HG03378 (cell line): ENCODE measurements around the gene GPR87.

Experiments
- ATAC-seq: cut with Tn5 transposase; IDR thresholded peaks from one replicate; pipeline ENCODE4 v1.9.1; 2021; ENCODE audit warnings: mild to moderate bottlenecking, moderate library complexity; ENCODE audit not compliant: unreplicated experiment

GPR87 gene, protein sequence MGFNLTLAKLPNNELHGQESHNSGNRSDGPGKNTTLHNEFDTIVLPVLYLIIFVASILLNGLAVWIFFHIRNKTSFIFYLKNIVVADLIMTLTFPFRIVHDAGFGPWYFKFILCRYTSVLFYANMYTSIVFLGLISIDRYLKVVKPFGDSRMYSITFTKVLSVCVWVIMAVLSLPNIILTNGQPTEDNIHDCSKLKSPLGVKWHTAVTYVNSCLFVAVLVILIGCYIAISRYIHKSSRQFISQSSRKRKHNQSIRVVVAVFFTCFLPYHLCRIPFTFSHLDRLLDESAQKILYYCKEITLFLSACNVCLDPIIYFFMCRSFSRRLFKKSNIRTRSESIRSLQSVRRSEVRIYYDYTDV

GRCh38 chr3:151316267-151316991, at the start of gene GPR87:
Gene GPR87 (minus strand): TSS chr3:151316820. CDS start chr3:151300100, 16,720 bp downstream.
- no peak for ATAC-seq

- no peak for ATAC-seq
Measured at GRCh38 chr3:151362751-151363174, 46.1 kb upstream of the GPR87 start.

DNA sequence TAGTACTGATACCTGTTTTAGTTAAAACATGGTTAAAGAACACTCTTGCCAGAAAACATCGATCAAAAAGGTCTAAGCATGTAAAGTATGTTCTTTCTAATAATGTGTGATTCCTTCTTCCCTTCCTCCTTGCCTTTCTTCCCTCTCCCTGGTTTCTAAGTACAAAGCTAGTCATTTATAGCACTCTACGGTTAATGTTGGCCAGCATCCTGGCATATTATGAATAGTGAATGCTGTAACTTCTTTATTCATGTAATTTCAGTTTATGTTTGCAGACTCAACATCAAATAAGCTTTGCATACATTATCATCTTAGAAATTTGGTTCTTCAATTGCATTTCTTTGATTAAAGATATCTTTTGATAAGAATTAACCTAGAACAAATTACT, 40.8 kb upstream of the GPR87 start:
- no peak for ATAC-seq

DNA sequence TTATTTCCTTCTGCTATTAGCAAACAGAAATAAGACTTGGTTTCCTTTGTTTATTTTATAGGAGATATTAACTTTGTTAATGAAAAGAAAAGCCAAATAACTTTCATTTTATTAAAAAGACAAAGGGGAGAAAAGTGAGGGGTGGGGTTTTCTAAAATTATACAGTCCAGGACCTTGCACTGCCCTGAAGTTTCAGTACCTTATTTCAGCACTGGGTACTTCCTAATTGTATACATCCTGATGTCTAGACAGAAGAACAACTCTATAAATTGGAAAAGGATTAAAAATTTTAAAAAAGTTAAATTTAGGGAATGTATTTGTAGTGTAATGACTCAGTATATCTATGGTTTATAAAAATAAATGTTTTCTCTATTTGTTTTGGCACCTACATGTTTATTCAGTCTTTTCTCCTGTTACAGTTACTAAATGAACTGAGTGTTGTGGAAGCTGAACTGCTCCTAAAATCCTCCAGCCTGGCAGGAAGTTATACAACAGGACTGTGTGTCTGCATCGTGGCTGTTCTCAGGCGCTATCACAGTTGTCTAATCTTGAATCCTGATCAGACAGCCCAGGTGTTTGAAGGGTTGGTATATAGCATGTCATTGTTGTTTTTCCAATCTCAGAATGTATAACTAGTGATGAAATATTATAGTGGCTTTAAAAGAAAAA, 40.3 kb upstream of the GPR87 start:
- no peak for ATAC-seq

GRCh38 chr3:151351648-151352047, 35.0 kb upstream of the GPR87 start:
- ATAC-seq = no peak

DNA sequence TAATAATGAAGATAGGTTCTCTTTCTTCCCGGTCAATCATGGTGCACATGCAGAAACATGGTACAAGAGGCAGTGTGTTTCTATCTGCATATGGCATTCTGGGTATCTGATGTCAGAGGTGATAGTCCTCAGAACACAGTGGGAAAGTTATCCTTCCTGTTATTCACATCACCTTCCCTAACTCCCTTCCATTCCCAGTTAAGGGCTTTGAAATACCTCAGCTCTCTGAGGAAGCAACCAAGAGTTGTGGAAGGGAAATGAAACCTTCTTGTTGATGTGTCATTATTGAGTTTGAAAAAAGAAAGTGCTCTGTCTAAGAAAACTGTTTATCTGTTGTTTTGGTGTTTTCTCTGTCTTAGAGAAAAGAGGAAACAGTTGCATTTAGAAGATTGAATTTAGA, 34.6 kb upstream of the GPR87 start:
- peak; percentile 80 for ATAC-seq

DNA sequence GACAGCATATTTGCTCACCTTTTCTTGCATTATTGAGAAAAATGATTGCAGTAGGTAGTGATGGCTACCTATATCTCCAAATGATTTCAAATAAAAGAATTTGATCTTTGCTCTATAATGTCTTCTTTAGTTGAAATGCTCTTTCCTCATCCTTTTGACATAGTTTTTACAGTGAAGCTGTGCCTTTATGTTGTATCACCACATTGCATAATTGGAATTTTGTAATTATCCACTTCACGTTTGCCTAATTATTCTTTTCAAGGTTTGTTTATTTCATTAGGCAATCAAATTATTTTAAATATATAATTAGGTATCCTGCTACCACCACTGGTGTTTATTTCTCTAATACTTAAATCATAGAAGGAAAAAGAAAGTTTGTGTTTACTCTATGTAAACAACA, 34.0 kb upstream of the GPR87 start:
- ATAC-seq = no peak

DNA sequence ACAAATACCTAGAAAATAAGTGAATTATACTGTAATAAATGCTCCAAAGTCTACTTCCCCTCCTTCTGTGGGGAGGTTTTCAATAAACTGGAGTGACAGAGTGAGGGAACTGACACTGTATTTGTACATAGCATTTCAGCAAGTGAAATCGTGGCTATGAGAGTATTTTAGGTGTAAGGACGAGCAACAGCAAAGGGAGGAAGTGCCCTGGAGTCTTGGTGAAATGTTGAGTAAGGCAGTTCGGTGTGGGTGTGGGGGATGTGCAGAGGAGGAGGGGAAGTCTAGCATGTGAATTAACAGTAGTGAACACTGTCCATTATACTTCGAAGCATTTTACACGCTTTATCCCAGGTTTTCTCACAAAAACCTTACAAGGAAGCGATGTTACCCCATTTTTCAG, 30.8 kb upstream of the GPR87 start:
- no peak for ATAC-seq

DNA sequence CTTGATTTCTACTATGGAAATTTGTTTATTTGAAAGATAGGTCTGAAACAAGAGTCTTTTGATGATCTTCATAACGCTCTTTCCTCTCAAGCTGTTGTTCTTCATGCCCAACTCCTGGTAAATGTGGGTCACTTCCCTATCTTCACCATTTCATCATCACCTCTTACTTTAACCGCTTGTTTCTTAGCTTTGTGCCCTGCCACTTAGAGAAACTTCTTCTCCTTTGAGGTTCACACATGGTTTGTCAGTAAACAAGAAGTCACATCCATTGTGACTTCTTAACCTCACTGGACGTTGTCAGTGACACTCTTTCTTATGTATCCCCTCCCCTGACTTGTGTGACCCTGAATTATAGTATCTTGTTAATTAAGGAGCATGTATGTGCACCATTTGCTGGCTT, 29.7 kb upstream of the GPR87 start:
- ATAC-seq = no peak

DNA sequence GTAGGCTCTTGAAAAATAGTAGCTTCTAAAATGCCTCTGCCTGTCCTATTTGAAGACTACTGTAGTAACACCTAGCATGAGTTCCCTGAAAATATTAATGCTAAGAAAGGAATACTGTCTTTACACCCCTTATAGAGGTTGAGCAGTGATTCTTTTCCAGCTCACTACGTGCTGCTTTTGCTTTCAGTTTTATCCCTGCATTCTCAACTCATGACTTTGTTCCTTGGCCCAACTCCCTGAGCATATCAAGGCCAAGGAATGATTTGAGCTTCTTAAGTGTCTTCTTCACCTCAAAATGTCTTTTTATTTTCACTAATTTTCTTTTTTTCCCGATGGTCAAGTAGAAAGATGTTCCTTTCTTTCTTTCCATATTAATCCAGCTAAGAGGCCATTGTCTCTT, 29.2 kb upstream of the GPR87 start:
- ATAC-seq = no peak

GRCh38 chr3:151331696-151332095, 15.1 kb upstream of the GPR87 start:
- ATAC-seq = no peak

GRCh38 chr3:151330899-151331298, 14.3 kb upstream of the GPR87 start:
- ATAC-seq = no peak

GRCh38 chr3:151330379-151330778, 13.8 kb upstream of the GPR87 start:
- ATAC-seq = no peak

DNA sequence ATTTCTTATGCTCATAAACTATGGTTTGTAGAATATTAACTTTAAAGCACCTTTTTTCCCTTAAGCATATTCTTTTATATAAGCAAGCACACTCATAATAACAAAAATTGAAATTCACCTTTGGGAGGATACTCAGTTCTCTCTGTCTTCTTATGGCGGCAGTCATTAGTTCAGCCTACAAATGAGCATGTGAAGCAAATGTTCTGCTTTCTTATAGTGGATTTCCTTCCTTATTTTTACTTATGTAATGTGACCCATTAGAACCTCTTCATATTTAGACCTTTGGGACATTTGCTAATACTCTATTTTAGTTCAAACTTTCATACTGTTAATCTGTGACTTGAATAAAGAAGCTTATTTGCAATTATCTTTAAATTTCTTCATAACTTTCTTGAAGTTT, 12.7 kb upstream of the GPR87 start, which contains the start of gene P2RY13:
Gene P2RY13 (minus strand): TSS at position 187 of the 400 bp plus-strand sequence. CDS start 21 bp downstream, at position 166.
- ATAC-seq = no peak

GRCh38 chr3:151328298-151328995, 11.8 kb upstream of the GPR87 start:
- ATAC-seq = no peak

DNA sequence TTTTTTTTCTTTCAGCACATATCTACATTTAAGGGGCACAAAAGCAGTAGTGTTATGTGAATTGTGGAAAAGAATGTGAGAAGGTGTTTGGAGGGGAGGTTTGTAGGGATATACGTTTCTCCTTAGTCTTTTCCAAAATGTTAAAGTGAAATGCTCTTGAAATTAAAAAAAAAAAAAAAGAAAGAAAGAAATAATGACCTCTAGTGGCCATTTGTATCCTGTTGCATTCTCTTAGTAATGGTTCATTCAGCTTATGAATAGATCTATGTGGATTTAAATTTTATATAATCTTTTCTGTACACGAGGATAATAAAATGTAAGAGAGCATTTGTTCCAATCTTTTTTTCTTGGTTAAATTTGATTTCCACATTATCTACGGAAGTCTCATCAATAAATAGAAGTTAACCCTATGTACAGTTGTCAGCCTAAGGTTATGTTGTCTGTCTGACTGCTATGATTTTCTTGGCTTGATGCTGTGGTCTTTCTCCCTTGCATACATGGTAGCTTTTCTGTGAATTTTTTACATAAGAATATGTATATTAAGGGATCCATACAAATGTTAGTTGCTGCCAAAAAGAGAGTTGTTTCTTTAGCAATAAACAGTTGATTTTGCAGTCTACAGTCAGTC, 11.1 kb upstream of the GPR87 start:
- no peak for ATAC-seq

DNA sequence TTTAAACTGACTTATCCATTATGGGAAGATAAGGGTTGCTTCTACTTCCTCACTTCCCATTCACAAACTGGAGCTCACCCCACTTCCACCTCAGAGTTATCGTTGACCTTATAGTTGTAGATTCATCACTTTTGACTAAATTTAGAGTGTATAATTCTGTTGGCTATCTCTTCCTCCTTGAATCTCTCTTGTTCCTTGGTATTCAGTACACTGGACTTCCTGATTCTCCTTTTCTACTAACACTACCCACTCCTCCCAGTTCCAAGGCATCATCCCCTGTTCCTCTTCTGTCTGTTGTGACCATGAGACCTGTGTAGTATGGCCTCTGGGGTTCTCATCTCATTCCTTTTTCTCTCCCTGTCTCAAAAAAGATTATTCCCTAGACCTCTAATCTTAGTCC, 5.9 kb upstream of the GPR87 start:
- ATAC-seq = no peak

GRCh38 chr3:151321526-151321925, 4.9 kb upstream of the GPR87 start:
- ATAC-seq = no peak

- ATAC-seq = no peak
Measured at GRCh38 chr3:151320131-151320530, 3.5 kb upstream of the GPR87 start.

- ATAC-seq = no peak
Measured at GRCh38 chr3:151319628-151320027, 3.0 kb upstream of the GPR87 start.

- ATAC-seq = no peak
Measured at GRCh38 chr3:151318991-151319390, 2.4 kb upstream of the GPR87 start.
